HG02610 (cell line): ENCODE results near the gene TMA7B.

ENCODE experiments used
- ATAC-seq: cut with Tn5 transposase; IDR thresholded peaks from one replicate; pipeline ENCODE4 v1.9.1; 2021; ENCODE audit warnings: mild to moderate bottlenecking, moderate library complexity; ENCODE audit not compliant: unreplicated experiment

Gene TMA7B

DNA sequence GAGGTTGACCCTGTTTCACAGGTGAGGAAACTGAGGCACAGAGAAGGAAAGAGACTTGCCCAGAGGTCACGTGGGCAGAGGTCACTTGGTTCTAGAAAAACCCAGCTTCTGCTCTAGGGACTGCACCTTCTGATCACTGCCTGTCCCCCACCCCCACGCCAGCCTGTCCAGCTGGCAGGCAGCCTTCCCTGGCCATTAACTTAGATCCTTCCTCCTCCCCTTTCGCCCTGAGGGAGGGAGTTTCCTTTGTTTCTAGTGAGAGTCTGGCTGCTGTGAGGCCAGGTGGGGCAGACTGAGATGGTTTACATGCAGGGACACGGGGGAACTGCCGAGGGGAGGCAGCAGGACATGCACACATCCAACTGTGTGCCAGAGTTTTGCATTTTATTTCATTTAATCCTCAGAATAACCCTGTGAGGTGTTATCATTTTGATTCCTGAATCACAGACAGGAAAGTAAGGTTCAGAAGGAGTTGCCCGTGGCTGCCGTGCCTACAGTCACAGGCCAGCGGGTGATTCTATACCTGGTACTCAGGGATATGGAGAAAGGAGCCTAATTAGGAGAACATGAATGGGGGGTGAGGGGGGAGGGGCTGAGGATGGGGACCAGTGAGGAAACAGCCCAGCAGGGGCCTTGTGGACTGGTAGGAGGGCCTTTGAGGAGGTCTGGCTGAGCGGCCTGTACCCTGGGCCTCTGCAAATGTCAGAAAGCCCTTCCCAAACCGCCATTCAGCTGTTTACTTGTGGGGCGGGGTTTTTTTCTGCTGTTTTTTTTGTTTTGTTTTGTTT, 37.9 kb downstream of the TMA7B start:
- ATAC-seq = no peak

- no peak for ATAC-seq
Measured at GRCh38 chr22:39999144-39999757, 39.1 kb downstream of the TMA7B start.

GRCh38 chr22:40000171-40000570, 40.0 kb downstream of the TMA7B start:
- no peak for ATAC-seq

GRCh38 chr22:40001106-40001505, 40.9 kb downstream of the TMA7B start:
- no peak for ATAC-seq

- no peak for ATAC-seq
Measured at GRCh38 chr22:40001800-40002577, 41.8 kb downstream of the TMA7B start.

DNA sequence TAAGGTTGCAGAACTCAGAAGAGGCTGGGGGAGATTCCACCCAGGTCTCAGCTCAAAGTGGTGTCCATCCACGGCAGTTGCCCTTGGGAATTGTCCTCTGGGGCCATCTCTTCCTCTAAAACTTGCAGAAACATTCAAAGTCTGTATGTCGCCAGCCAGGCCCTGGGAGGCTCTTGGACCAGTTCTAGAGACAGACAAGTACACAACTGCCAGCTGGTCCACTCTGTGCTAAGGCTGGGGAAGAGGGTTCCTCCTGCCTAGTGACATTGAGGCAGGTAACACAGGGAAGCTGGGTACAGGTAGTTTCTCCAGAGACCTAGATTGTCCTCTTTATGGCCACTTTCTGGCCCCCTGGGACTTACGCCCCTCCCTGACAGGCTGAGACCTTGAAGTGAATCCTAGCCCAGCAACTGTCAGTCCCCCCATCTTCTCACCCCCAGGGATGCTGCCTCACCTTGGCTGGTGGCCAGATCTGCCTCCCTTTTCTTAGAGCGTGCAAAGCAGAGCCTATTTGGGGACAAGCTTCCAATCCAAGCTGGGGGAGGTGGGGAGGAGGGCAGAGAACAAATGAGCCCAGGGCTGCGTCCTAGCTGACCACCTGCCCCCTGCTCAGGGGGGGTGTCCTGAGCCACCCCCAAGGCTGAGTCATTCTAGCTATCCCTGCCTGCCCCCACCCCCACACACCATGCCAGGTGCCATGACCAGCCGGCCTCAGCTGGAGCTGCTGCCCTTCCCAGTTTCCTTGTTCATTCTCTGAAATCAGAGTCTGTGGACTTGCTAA, 42.9 kb downstream of the TMA7B start:
- ATAC-seq = no peak

GRCh38 chr22:40004836-40005235, 44.6 kb downstream of the TMA7B start:
- no peak for ATAC-seq

- ATAC-seq = no peak
Measured at GRCh38 chr22:40006641-40007040, 46.4 kb downstream of the TMA7B start.

DNA sequence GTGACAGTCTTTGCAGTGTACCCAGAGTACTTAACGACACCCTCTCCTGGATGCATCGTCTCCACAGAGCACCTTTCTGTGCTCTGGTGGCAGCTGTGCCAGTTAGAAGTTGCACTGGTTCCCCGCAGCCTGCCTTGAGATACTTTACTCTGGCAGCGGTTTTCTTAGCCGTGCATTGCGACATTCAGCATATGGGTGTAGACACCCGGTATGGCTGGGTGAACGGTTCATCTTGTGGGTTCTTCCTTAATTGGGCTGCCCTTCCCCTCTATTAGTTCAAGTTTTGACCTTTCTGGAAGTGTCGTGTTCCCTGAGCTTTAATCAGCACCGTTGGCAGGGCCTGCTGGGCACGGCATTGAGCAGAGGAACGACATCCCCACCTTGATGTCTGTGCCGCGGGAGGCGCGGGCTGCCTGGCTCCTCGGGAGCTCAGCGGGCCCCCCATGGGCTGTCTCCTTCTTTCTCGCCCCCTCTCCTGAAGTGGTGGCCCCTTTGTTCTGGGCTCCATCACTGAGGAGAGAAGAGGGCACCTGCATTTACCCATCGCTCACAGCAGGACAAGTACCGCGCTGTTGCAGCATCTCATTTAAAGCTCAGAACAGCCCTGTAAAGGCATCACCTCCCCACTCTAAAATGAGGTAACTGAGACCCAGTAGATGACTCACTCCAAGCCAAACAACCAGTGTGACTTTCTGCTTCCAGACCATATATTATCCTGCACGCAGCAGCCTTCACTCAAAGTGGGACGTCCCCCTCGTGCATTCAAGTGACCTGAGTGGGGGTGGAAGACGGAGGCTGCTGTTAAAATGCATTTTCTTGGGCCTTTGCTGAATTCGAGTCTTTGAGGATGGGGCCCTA, 47.9 kb downstream of the TMA7B start:
- ATAC-seq = no peak

GRCh38 chr22:40008726-40009291, 48.6 kb downstream of the TMA7B start:
- ATAC-seq = no peak

GRCh38 chr22:40009292-40009774, 49.1 kb downstream of the TMA7B start:
- ATAC-seq = no peak

DNA sequence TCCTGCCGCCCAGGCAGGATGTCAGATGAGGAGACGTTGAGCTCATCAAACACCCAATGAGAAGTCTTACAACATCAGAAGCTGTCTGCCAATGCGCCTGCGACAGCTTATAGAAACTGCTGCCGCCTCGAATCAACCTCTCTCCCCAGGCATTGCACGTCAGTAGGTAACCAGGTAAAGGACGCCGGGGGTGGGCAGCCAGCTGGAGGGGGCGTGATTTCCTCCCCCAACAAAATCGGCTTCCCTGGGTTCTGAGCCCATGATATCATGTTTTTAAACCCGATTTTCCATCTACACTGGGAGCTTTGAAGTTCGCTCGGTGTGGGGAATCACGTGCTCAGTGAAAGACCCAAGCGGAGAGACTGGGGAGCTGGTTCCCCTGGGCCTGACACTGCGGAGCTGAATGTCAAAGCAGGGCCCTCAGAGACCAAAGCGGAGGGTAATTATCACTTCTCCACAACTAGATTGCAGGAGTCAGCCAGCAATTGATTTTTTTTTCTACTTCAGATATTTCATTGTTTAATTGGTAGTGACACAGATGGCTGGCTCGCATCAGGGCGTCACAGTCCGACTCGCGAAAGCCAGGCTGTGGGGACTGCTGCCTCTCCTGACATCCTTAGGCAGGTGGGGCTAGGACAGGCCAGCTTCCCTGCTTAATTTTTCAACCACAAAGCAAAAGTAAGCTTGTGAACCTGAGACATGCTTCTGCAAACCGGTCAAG, 49.9 kb downstream of the TMA7B start:
- ATAC-seq = no peak

GRCh38 chr22:40010746-40011145, 50.5 kb downstream of the TMA7B start:
- no peak for ATAC-seq
